Stimulated activated CD4-positive, alpha-beta T cell treated with anti-CD3 and anti-CD28 coated beads, TNF-alpha, amount 100 ng/mL, for 24 hours (primary cell): ENCODE results near the gene LRRC8E.

Source experiments
- DNase-seq, 3 experiments: peaks; one replicate each; pipeline ENCODE4 v3.0.0-alpha.2; 2020; ENCODE audit warnings: low read depth in 3 of 3

The LRRC8E gene

GRCh38 chr19:7932276-7932929, 44.1 kb downstream of the LRRC8E start:
- DNase-seq = no peak

GRCh38 chr19:7932930-7933300, 44.6 kb downstream of the LRRC8E start:
- no peak for DNase-seq

DNA sequence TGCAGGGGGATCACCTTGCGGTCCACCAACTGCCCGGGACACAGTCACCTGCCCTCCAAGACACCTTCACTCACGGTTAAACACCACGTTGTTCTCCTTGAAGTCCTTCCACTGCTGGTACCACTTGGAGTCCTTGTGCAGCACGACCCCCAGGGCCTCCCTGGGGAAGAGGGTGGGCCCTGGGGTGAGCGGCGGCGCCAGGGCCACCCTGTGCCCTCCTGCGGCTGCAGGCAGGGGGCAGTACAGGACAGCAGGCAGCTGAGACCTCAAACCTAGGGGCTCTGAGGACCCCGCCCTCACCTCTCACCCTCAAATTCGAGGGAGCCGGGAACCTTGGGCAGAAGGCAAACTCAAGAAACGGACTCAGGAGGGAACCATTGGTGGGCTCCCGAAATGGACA, 45.1 kb downstream of the LRRC8E start:
- DNase-seq = no peak

DNA sequence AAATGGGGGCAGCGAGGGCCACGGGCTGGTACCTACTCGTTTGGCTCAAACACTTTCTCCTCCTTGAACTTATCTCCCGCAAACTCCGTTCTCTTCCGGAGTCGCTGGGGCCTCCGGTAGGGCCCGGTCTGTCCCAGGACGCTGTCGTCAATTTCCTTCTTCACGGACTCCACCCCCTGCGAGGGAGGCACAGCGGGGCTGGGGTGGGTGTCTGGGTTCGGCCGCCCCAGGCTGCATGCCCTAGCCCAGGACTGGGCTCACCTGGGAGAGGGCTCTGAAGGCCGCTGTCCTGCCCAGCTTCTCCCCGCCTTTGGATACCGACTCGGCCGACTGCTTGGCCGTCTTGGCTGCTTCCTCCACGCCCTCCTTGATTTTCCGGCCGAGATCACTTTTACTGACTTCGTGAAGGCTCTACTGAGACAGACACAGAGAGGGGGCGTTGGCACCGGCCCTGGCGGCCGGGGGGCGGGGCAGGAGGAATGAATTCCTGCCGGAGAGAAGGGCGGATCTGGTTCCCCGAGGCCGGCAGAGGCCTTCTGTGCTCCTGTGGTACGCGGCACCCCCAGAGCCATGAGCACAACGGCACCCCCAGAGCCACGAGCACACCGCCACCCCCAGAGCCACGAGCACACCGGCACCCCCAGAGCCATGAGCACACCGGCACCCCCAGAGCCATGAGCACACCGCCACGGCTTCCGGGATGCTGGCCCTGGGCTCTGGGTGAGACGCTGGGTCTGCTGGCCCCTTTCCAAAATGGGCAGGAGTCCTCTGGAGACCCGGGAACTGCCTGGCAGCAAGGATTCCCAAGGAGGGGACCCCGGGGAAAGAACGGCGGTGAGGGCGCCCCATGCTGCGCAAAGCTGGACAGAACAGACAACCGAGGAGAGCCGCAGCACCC, 45.8 kb downstream of the LRRC8E start:
- no peak for DNase-seq

GRCh38 chr19:7934766-7935165, 46.5 kb downstream of the LRRC8E start:
- no peak for DNase-seq

DNA sequence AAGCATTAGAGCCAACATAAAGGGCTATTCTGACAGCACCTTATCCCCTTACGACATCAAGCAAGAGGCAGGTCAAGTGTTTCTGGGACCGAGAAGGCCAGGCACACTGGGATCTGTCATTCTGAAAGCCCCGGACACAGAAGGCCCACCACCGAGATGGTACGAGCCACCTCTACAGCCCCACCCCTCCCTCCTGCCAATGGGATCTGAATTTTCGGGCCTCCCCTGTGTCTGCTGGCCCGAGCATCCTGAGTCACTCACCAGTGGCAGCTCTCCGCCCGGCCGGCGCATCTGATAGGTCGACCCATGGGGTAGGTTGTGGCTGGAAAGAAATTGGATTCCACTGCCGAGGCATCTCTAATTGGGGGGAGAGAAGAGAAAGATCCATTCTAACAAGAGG, 52.5 kb downstream of the LRRC8E start:
- DNase-seq = no peak

DNA sequence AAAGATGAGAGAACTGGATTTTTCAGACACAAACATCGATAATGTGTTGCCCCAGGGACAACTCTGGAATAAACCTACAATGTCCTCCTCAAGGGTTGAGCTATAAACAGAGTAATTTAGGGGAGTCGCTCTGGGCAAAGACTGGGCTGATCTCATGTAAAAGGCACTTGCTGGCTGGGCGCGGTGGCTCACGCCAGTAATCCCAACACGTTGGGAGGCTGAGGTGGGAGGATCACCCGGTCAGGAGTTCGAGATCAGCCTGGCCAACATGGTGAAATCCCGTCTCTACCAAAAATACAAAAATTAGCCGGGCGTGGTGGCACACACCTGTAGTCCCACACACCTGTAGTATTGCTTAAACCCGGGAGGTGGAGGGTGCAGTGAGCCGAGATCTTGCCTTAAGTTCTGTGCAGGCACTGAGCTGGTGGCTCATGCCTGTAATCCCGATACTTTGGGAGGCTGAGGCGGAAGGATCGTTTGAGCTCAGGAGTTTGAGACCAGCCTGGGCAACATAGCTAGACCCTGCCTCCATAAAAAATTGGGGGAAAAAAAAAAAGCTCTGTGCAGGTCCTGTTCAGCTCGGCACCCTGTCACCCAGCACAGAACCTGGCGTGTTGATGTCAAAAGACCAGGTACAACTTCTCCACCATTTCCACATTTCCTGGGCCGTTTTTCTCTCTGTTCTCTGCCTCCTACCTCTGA, 53.7 kb downstream of the LRRC8E start:
- DNase-seq = no peak

- no peak for DNase-seq
These were observed 54.7 kb downstream of the LRRC8E start for GRCh38 chr19:7942981-7943443.

- DNase-seq = peak; percentile 98 to 99 (median 98)
These were observed 55.3 kb downstream of the LRRC8E start, which contains the start of gene TIMM44 for GRCh38 chr19:7943444-7944176. Gene TIMM44, minus strand, starts transcription at chr19:7943666. Its CDS starts 15 bp downstream, at chr19:7943651.

DNA sequence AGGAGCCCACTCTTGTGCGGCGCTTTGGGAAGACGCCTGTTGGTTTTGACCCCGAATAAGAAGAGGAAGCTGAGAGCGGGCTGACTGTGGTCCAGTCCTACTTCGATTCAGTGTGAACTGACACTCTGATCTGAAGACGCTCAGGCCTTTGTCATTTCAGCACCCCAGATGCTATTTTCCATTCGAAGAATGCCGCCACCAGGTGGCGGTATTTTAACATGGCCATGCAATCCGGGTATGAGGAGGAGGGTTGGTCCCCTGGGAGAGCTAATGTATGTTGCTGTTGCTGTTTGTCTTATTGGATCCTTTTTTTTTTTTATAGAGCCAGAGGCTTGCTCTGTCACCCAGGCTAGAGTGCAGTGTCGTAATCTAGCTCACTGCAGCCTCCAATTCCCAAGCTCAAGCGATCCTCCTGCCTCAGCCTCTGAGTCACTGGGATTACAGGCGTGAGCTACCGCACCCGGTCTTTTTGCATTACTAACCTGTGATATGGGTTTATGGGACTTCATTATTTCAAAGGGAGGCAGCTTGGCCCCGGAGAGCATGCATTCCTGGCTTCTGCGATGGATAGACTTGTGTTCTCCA, 56.0 kb downstream of the LRRC8E start:
- peak; percentile 69 to 87 (median 87) for DNase-seq

DNA sequence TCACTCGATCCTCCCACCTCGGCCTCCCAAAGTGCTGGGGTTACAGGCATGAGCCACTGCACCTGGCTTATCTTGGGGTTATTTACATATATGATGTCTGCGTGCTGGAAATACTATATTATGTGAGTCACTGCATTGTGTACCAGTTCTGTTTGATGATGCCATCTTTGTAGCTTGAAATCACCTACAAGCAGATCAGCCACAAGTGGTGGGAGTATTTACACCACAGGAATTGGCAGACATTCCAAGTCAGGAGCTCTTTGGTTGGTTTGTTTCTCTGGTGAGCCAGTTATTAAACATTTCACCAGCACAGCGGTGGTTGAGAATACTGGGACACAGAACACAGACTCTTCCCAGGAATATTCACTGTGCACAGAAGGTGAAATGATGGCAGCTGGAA, 59.6 kb downstream of the LRRC8E start:
- no peak for DNase-seq
